GM06990 (cell line): ENCODE measurements around the gene SKIDA1.

Experiments
- DNase-seq: peaks from one replicate; pipeline ENCODE4 v3.0.0-alpha.2; 2011; ENCODE audit not compliant: insufficient read length; ENCODE audit errors: extremely low read depth
- H3K27me3 ChIP-seq: replicated peaks from 2 replicates; pipeline ENCODE4 v1.6.0; 2011; ENCODE audit warnings: low read length; ENCODE audit not compliant: control insufficient read depth, insufficient read depth
- H3K36me3 ChIP-seq: 2 replicates; pipeline ENCODE4 v1.5.1; 2011; ENCODE audit warnings: low read length; ENCODE audit not compliant: control insufficient read depth, insufficient read depth
- H3K4me3 ChIP-seq: replicated peaks from 2 replicates; pipeline ENCODE4 v1.5.1; 2011; ENCODE audit warnings: low read depth, mild to moderate bottlenecking, control low read depth, low read length
- TF ChIP-seq, protein P1 (sequence below): IDR thresholded peaks from 2 replicates; pipeline ENCODE4 v1.5.1; 2011; ENCODE audit warnings: low read length, control low read depth, mild to moderate bottlenecking, inconsistent platforms; ENCODE audit not compliant: insufficient read depth, poor library complexity, severe bottlenecking

The SKIDA1 gene

DNA sequence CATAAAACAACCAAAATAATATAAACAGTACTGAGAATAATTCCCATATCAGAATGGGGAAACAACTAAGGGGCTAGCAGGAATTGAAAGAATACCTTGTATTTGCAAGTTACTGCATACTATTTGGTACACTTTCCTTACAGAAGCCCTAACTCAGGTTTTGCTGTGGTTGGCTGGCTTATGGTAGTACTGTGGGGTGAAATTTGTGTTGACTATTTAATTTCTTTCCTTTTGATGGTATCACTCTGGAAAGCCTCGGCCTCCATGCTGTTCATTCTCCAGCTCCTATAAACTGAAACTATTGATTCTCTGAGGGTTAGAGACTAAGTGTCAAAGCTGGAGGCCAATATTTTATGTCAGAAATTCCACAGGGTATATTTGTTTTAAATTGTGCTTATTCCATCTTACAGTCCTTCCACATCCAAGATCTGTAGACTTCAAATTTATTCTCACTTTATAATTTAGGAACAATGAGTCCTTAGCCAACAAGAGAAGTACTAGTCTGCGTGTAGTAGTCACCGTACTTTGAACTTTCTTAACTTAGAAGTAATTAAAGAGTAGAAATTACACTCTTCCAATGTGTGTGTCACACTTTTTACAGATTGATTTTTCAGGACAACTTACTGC is 13.4 kb downstream of the SKIDA1 start:
- Histone ChIP-seq H3K27me3 (no peaks in the 10 kb centered on the region; the same call in none of the 2 replicates), H3K4me3 (no peak overlapping the region), H3K36me3 (no peaks in the 10 kb centered on the region)
- TF ChIP-seq, protein P1, sequence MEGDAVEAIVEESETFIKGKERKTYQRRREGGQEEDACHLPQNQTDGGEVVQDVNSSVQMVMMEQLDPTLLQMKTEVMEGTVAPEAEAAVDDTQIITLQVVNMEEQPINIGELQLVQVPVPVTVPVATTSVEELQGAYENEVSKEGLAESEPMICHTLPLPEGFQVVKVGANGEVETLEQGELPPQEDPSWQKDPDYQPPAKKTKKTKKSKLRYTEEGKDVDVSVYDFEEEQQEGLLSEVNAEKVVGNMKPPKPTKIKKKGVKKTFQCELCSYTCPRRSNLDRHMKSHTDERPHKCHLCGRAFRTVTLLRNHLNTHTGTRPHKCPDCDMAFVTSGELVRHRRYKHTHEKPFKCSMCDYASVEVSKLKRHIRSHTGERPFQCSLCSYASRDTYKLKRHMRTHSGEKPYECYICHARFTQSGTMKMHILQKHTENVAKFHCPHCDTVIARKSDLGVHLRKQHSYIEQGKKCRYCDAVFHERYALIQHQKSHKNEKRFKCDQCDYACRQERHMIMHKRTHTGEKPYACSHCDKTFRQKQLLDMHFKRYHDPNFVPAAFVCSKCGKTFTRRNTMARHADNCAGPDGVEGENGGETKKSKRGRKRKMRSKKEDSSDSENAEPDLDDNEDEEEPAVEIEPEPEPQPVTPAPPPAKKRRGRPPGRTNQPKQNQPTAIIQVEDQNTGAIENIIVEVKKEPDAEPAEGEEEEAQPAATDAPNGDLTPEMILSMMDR, result no peak
- no peak for DNase-seq

DNA sequence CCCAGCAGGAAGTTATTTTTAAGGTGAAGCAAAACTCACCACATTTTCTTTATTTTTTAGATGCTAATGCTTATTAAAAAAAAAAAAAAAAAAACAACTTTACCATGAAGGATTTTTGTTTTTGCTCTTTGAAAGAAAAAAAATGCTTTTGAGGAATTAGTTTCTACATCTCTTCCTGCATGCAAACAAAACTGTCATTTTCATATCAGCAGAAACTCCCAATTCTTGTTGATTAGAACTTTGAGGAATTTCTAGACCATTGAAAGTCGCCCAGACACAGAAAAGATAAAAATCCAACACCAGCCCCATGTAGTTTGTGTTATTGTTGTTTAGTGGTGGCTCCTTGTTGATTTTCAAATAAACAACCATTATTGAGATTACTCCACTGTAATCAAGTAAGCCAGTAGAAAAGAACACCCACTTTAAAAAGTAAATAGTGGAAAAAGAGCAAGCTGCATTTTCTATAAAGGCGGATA is 14.3 kb downstream of the SKIDA1 start:
- TF ChIP-seq, protein P1, result no peak
- H3K36me3 ChIP-seq, result no peaks in the 10 kb centered on the region
- H3K4me3 ChIP-seq, result no peak overlapping the region
- no peaks in the 10 kb centered on the region; the same call in none of the 2 replicates for H3K27me3 ChIP-seq
- no peak for DNase-seq

GRCh38 chr10:21510241-21511094 is 15.0 kb downstream of the SKIDA1 start:
- H3K36me3 ChIP-seq, result no peaks in the 10 kb centered on the region
- no peak for DNase-seq
- H3K27me3 ChIP-seq, result no peaks in the 10 kb centered on the region; the same call in none of the 2 replicates
- TF ChIP-seq, protein P1, result no peak
- no peak overlapping the region for H3K4me3 ChIP-seq

- DNase-seq, result no peak
- Histone ChIP-seq H3K36me3 (no peaks in the 10 kb centered on the region), H3K27me3 (no peaks in the 10 kb centered on the region; the same call in 1 of the 2 replicates), H3K4me3 (no peak overlapping the region)
- TF ChIP-seq, protein P1, result no peak
Observed at GRCh38 chr10:21509341-21510240, 15.9 kb downstream of the SKIDA1 start.

GRCh38 chr10:21508706-21509331 is 16.7 kb downstream of the SKIDA1 start:
- no peak for DNase-seq
- no peaks in the 10 kb centered on the region; the same call in 1 of the 2 replicates for H3K27me3 ChIP-seq
- no peaks in the 10 kb centered on the region for H3K36me3 ChIP-seq
- no peak overlapping the region for H3K4me3 ChIP-seq
- TF ChIP-seq, protein P1, result no peak
